Karpas-422 (cell line): ENCODE results near the gene CYP2C18. TPM values are rescaled to one million over a fixed set of nuclear protein-coding genes. Genes with fewer than 3 reads are reported as not detected.

Source experiments
- DNase-seq: peaks from one replicate; pipeline ENCODE4 v3.0.0-alpha.2; 2015
- H2AFZ ChIP-seq: fragments of 200-600 bp; sonication (generic); 2 replicates; pipeline ENCODE4 v1.6.1; 2014; ENCODE audit warnings: antibody characterized with exemption, low read length, mixed read lengths
- H3K27ac ChIP-seq: fragments of 200-600 bp; sonication (generic); 2 replicates; pipeline ENCODE4 v1.5.1; 2014; ENCODE audit warnings: mild to moderate bottlenecking, low read length, moderate library complexity
- H3K27me3 ChIP-seq: fragments of 200-600 bp; sonication (generic); 2 replicates; pipeline ENCODE4 v1.6.1; 2014; ENCODE audit warnings: low read length, mixed read lengths
- H3K36me3 ChIP-seq: fragments of 200-600 bp; sonication (generic); 2 replicates; pipeline ENCODE4 v1.6.1; 2014; ENCODE audit warnings: low read length, mixed read lengths; ENCODE audit not compliant: insufficient read depth
- H3K4me1 ChIP-seq: fragments of 200-600 bp; sonication (generic); 2 replicates; pipeline ENCODE4 v1.6.1; 2014; ENCODE audit warnings: mild to moderate bottlenecking, low read length, mixed read lengths
- H3K4me2 ChIP-seq: fragments of 200-600 bp; sonication (generic); 2 replicates; pipeline ENCODE4 v1.6.1; 2014; ENCODE audit warnings: low read length, low read depth, mild to moderate bottlenecking; ENCODE audit not compliant: poor library complexity, severe bottlenecking
- H3K4me3 ChIP-seq: fragments of 200-600 bp; sonication (generic); 2 replicates; pipeline ENCODE4 v1.5.1; 2014; ENCODE audit warnings: mild to moderate bottlenecking, antibody characterized with exemption, low read length, mixed read lengths
- H3K79me2 ChIP-seq: fragments of 200-600 bp; sonication (generic); 2 replicates; pipeline ENCODE4 v1.6.1; 2014; ENCODE audit warnings: mild to moderate bottlenecking, low read length, mixed read lengths
- H3K9ac ChIP-seq: fragments of 200-600 bp; sonication (generic); 2 replicates; pipeline ENCODE4 v1.6.0; 2014; ENCODE audit warnings: low read length
- H3K9me2 ChIP-seq: fragments of 200-600 bp; sonication (generic), shearing (Covaris generic); replicated peaks from 2 replicates; pipeline ENCODE4 v1.6.0; 2014; ENCODE audit warnings: mild to moderate bottlenecking, low read length, moderate library complexity; ENCODE audit not compliant: insufficient read depth
- H3K9me3 ChIP-seq: fragments of 300-700, 200-600 bp; sonication (generic); 2 replicates; pipeline ENCODE4 v1.6.1; 2014; ENCODE audit warnings: low read length, mixed read lengths
- H4K20me1 ChIP-seq: fragments of 200-600 bp; sonication (generic); 2 replicates; pipeline ENCODE4 v1.6.1; 2014; ENCODE audit warnings: mild to moderate bottlenecking, antibody characterized with exemption, low read length, low read depth; ENCODE audit not compliant: insufficient read depth
- total RNA-seq: library from RNA; depleted of rRNA; stranded (reverse); fragments of >200 nt; shearing (Covaris generic); gene quantifications from 2 replicates; pipeline ENCODE4 v1.2.3, GENCODE V29; 2014; ENCODE audit warnings: low replicate concordance

Gene CYP2C18
- total RNA-seq, 1 experiment from 2014 or later = not detected

- Histone ChIP-seq H3K4me1 (no peaks in the 10 kb centered on the region), H3K79me2 (no peaks in the 10 kb centered on the region), H2AFZ (no peak overlapping the region), H3K9me3 (no peaks in the 10 kb centered on the region), H3K9me2 (no peaks in the 10 kb centered on the region), H3K27me3 (no peaks in the 10 kb centered on the region), H3K4me2 (no peak overlapping the region), H4K20me1 (no peaks in the 10 kb centered on the region), H3K9ac (no peak overlapping the region), H3K4me3 (no peak overlapping the region), H3K36me3 (no peaks in the 10 kb centered on the region), H3K27ac (no peak overlapping the region)
- no peak for DNase-seq
Measured at GRCh38 chr10:94687625-94688248, 4.2 kb downstream of the CYP2C18 start.

- Histone ChIP-seq H3K4me2 (no peak overlapping the region), H3K27ac (no peak overlapping the region)
Measured at GRCh38 chr10:94706089-94706488, 22.6 kb downstream of the CYP2C18 start.

GRCh38 chr10:94710578-94710977, 27.0 kb downstream of the CYP2C18 start:
- Histone ChIP-seq H3K9me3 (no peaks in the 10 kb centered on the region), H2AFZ (no peak overlapping the region), H3K4me2 (no peak overlapping the region), H3K9me2 (no peaks in the 10 kb centered on the region), H3K4me3 (no peak overlapping the region), H3K27ac (no peak overlapping the region), H3K36me3 (no peaks in the 10 kb centered on the region), H3K79me2 (no peaks in the 10 kb centered on the region), H4K20me1 (no peaks in the 10 kb centered on the region), H3K4me1 (no peaks in the 10 kb centered on the region), H3K9ac (no peak overlapping the region), H3K27me3 (no peaks in the 10 kb centered on the region)
- DNase-seq = no peak

More at GRCh38 chr10:94706089-94706488, 22.6 kb downstream of the CYP2C18 start:
- Histone ChIP-seq H3K79me2 (no peaks in the 10 kb centered on the region), H3K27me3 (no peaks in the 10 kb centered on the region), H3K36me3 (no peaks in the 10 kb centered on the region), H2AFZ (no peak overlapping the region), H3K4me3 (no peak overlapping the region), H3K9me2 (no peaks in the 10 kb centered on the region), H3K9ac (no peak overlapping the region), H4K20me1 (no peaks in the 10 kb centered on the region), H3K4me1 (no peaks in the 10 kb centered on the region), H3K9me3 (no peaks in the 10 kb centered on the region)
- DNase-seq = no peak

- H3K79me2 ChIP-seq = no peaks in the 10 kb centered on the region
- H2AFZ ChIP-seq = no peak overlapping the region
- H3K9me2 ChIP-seq = no peaks in the 10 kb centered on the region
- no peak overlapping the region for H3K4me2 ChIP-seq
- no peaks in the 10 kb centered on the region for H3K4me1 ChIP-seq
- H4K20me1 ChIP-seq = no peaks in the 10 kb centered on the region
- no peak overlapping the region for H3K4me3 ChIP-seq
- no peak for DNase-seq
- no peaks in the 10 kb centered on the region for H3K36me3 ChIP-seq
- no peak overlapping the region for H3K27ac ChIP-seq
- H3K9me3 ChIP-seq = no peaks in the 10 kb centered on the region
- no peaks in the 10 kb centered on the region for H3K27me3 ChIP-seq
- no peak overlapping the region for H3K9ac ChIP-seq
Measured at GRCh38 chr10:94725871-94726270, 42.3 kb downstream of the CYP2C18 start.

GRCh38 chr10:94735197-94735596, 51.7 kb downstream of the CYP2C18 start:
- H3K9me3 ChIP-seq = no peaks in the 10 kb centered on the region
- H3K27me3 ChIP-seq = no peaks in the 10 kb centered on the region
- no peaks in the 10 kb centered on the region for H3K9me2 ChIP-seq

GRCh38 chr10:94738588-94738987, 55.1 kb downstream of the CYP2C18 start:
- no peak overlapping the region for H3K27ac ChIP-seq
- no peaks in the 10 kb centered on the region for H3K4me1 ChIP-seq
- H2AFZ ChIP-seq = no peak overlapping the region
- DNase-seq = no peak
- no peaks in the 10 kb centered on the region for H3K27me3 ChIP-seq
- H3K36me3 ChIP-seq = no peaks in the 10 kb centered on the region
- H3K4me2 ChIP-seq = no peak overlapping the region
- H3K9me2 ChIP-seq = no peaks in the 10 kb centered on the region
- no peak overlapping the region for H3K4me3 ChIP-seq
- no peaks in the 10 kb centered on the region for H3K79me2 ChIP-seq
- H4K20me1 ChIP-seq = no peaks in the 10 kb centered on the region
- H3K9ac ChIP-seq = no peak overlapping the region
- H3K9me3 ChIP-seq = no peaks in the 10 kb centered on the region

More at GRCh38 chr10:94735197-94735596, 51.7 kb downstream of the CYP2C18 start:
- no peak overlapping the region for H2AFZ ChIP-seq
- no peak for DNase-seq
- H3K4me2 ChIP-seq = no peak overlapping the region
- no peaks in the 10 kb centered on the region for H3K36me3 ChIP-seq
- H4K20me1 ChIP-seq = no peaks in the 10 kb centered on the region
- H3K4me1 ChIP-seq = no peaks in the 10 kb centered on the region
- no peaks in the 10 kb centered on the region for H3K79me2 ChIP-seq
- H3K27ac ChIP-seq = no peak overlapping the region
- H3K9ac ChIP-seq = no peak overlapping the region
- no peak overlapping the region for H3K4me3 ChIP-seq

- no peaks in the 10 kb centered on the region for H3K79me2 ChIP-seq
- no peaks in the 10 kb centered on the region for H3K9me3 ChIP-seq
- H3K36me3 ChIP-seq = no peaks in the 10 kb centered on the region
- H3K27me3 ChIP-seq = no peaks in the 10 kb centered on the region
- H4K20me1 ChIP-seq = no peaks in the 10 kb centered on the region
- no peak overlapping the region for H3K4me3 ChIP-seq
- H3K27ac ChIP-seq = no peak overlapping the region
- no peak overlapping the region for H3K9ac ChIP-seq
- no peak overlapping the region for H2AFZ ChIP-seq
- no peaks in the 10 kb centered on the region for H3K4me1 ChIP-seq
- H3K9me2 ChIP-seq = no peaks in the 10 kb centered on the region
- no peak overlapping the region for H3K4me2 ChIP-seq
- no peak for DNase-seq
Measured at GRCh38 chr10:94747137-94747536, 63.6 kb downstream of the CYP2C18 start.

GRCh38 chr10:94747838-94748237, 64.3 kb downstream of the CYP2C18 start:
- no peaks in the 10 kb centered on the region for H3K36me3 ChIP-seq
- no peaks in the 10 kb centered on the region for H3K4me1 ChIP-seq
- no peaks in the 10 kb centered on the region for H3K27me3 ChIP-seq
- H3K4me2 ChIP-seq = no peak overlapping the region
- H3K9me3 ChIP-seq = no peaks in the 10 kb centered on the region
- no peaks in the 10 kb centered on the region for H3K79me2 ChIP-seq
- no peak overlapping the region for H3K4me3 ChIP-seq
- H4K20me1 ChIP-seq = no peaks in the 10 kb centered on the region
- no peak overlapping the region for H3K27ac ChIP-seq
- DNase-seq = no peak
- no peak overlapping the region for H2AFZ ChIP-seq
- H3K9me2 ChIP-seq = no peaks in the 10 kb centered on the region
- H3K9ac ChIP-seq = no peak overlapping the region
